ENCODE measurements around the gene EP400. TPM values are rescaled to one million over a fixed set of nuclear protein-coding genes. Genes with fewer than 3 reads are reported as not detected.

EP400 gene
- total RNA-seq, 1 experiment from 2014 or later: 60.5 TPM

- intact Hi-C loops (cut with micrococcal nuclease; ENCODE audit: unreplicated experiment): no loop called here
- H3K9me3 ChIP-seq: no peaks in the 10 kb centered on the region
- no peaks in the 10 kb centered on the region for H3K4me1 ChIP-seq
- POLR2A ChIA-PET: no interaction called here
- no peak overlapping the region for H3K4me3 ChIP-seq (ENCODE audit: low read depth, low read length)
- H3K27me3 ChIP-seq (replicated peaks; ENCODE audit: control insufficient read depth, insufficient read depth, low read length): no peaks in the 10 kb centered on the region
- no peak for DNase-seq
- H3K36me3 Mint-ChIP-seq (ENCODE audit: insufficient read depth, unreplicated experiment): peaks cover 12% of the 10 kb centered on the region
- TSS peak; percentile 69 for BruUV-seq (replicated peaks)
- CTCF ChIA-PET: interaction anchor here (1.1 kb wide), 1 partner anchor 86 kb away, joined by 3 read pairs; no protein-coding TSS in a partner anchor
- no peak overlapping the region for H3K27ac Mint-ChIP-seq (ENCODE audit: unreplicated experiment)
- TF ChIP-seq, protein P1, sequence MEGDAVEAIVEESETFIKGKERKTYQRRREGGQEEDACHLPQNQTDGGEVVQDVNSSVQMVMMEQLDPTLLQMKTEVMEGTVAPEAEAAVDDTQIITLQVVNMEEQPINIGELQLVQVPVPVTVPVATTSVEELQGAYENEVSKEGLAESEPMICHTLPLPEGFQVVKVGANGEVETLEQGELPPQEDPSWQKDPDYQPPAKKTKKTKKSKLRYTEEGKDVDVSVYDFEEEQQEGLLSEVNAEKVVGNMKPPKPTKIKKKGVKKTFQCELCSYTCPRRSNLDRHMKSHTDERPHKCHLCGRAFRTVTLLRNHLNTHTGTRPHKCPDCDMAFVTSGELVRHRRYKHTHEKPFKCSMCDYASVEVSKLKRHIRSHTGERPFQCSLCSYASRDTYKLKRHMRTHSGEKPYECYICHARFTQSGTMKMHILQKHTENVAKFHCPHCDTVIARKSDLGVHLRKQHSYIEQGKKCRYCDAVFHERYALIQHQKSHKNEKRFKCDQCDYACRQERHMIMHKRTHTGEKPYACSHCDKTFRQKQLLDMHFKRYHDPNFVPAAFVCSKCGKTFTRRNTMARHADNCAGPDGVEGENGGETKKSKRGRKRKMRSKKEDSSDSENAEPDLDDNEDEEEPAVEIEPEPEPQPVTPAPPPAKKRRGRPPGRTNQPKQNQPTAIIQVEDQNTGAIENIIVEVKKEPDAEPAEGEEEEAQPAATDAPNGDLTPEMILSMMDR (IDR thresholded peaks at IDR 0.05; ENCODE audit: insufficient read depth in 1 of 2, low read depth in 1 of 2, low read length in 1 of 2, severe bottlenecking in 1 of 2, unreplicated experiment in 1 of 2): no peak
- no peaks in the 10 kb centered on the region for H3K27me3 Mint-ChIP-seq (ENCODE audit: insufficient read depth, unreplicated experiment)
- H3K36me3 ChIP-seq (ENCODE audit: control insufficient read depth, insufficient read depth, low read length): no peaks in the 10 kb centered on the region; the same call in 1 of the 2 replicates
- no peaks in the 10 kb centered on the region for H3K9me3 Mint-ChIP-seq (ENCODE audit: unreplicated experiment)
- H3K4me1 Mint-ChIP-seq (ENCODE audit: low read depth, unreplicated experiment): no peaks in the 10 kb centered on the region
- no peak overlapping the region for H3K4me3 Mint-ChIP-seq (ENCODE audit: unreplicated experiment)
These were observed 27.6 kb upstream of the EP400 start for GRCh38 chr12:131921866-131922769.

DNA sequence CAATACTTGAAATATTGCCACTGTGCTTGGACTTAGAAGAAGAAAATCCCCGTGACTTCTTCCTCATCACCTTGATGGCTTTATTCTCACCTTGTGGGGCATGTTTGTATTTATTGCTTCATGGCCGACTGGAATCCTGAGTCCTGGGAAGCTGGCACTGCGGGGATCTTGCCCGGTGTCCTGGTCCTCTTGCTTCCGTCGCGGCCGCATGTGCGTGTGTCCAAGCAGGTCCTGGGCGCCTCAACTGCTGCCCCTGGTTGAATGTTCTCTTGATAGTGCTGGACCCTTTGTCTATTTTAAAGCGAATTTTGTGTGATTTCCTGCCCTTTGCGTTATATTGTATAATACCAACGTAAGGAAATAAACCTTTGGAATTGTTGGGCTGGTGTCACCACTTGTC lies 27.0 kb upstream of the EP400 start:
- Histone ChIP-seq H3K4me1 (no peaks in the 10 kb centered on the region; the same call in 1 of the 2 replicates), H3K27me3 (replicated peaks; ENCODE audit: control insufficient read depth, insufficient read depth, low read length) (no peaks in the 10 kb centered on the region), H3K9me3 (no peaks in the 10 kb centered on the region), H3K36me3 (ENCODE audit: control insufficient read depth, insufficient read depth, low read length) (no peaks in the 10 kb centered on the region; the same call in 1 of the 2 replicates), H3K4me3 (ENCODE audit: low read depth, low read length) (no peak overlapping the region)
- CTCF ChIA-PET: interaction anchor here (1.1 kb wide), 1 partner anchor 87 kb away, joined by 3 read pairs; no protein-coding TSS in a partner anchor
- no peaks in the 10 kb centered on the region for H3K9me3 Mint-ChIP-seq (ENCODE audit: unreplicated experiment)
- H3K36me3 Mint-ChIP-seq (ENCODE audit: insufficient read depth, unreplicated experiment): peaks cover 13% of the 10 kb centered on the region
- H3K27ac Mint-ChIP-seq (ENCODE audit: unreplicated experiment): no peak overlapping the region
- no TSS peak for BruUV-seq (replicated peaks)
- no peak for DNase-seq
- TF ChIP-seq, protein P1 (IDR thresholded peaks at IDR 0.05; ENCODE audit: insufficient read depth in 1 of 2, low read depth in 1 of 2, low read length in 1 of 2, severe bottlenecking in 1 of 2, unreplicated experiment in 1 of 2): no peak
- peaks cover 1% of the 10 kb centered on the region for H3K4me1 Mint-ChIP-seq (ENCODE audit: low read depth, unreplicated experiment)
- intact Hi-C loops (cut with micrococcal nuclease; ENCODE audit: unreplicated experiment): no loop called here
- no peak overlapping the region for H3K4me3 Mint-ChIP-seq (ENCODE audit: unreplicated experiment)
- H3K27me3 Mint-ChIP-seq (ENCODE audit: insufficient read depth, unreplicated experiment): no peaks in the 10 kb centered on the region
- POLR2A ChIA-PET: no interaction called here

- H3K36me3 Mint-ChIP-seq (ENCODE audit: insufficient read depth, unreplicated experiment): peaks cover 18% of the 10 kb centered on the region
- H3K27ac Mint-ChIP-seq (ENCODE audit: unreplicated experiment): no peak overlapping the region
- peaks cover 4% of the 10 kb centered on the region for H3K4me1 Mint-ChIP-seq (ENCODE audit: low read depth, unreplicated experiment)
- H3K9me3 Mint-ChIP-seq (ENCODE audit: unreplicated experiment): no peaks in the 10 kb centered on the region
- H3K36me3 ChIP-seq (ENCODE audit: control insufficient read depth, insufficient read depth, low read length): no peaks in the 10 kb centered on the region; the same call in 1 of the 2 replicates
- intact Hi-C loops (cut with micrococcal nuclease; ENCODE audit: unreplicated experiment): no loop called here
- H3K9me3 ChIP-seq: no peaks in the 10 kb centered on the region
- no peaks in the 10 kb centered on the region; the same call in 1 of the 2 replicates for H3K4me1 ChIP-seq
- no peaks in the 10 kb centered on the region for H3K27me3 Mint-ChIP-seq (ENCODE audit: insufficient read depth, unreplicated experiment)
- no peaks in the 10 kb centered on the region for H3K27me3 ChIP-seq (replicated peaks; ENCODE audit: control insufficient read depth, insufficient read depth, low read length)
- ChIA-PET POLR2A (no interaction called here), CTCF (interaction anchor here (1.1 kb wide), 1 partner anchor 88 kb away, joined by 3 read pairs; no protein-coding TSS in a partner anchor)
- TF ChIP-seq, protein P1 (IDR thresholded peaks at IDR 0.05; ENCODE audit: insufficient read depth in 1 of 2, low read depth in 1 of 2, low read length in 1 of 2, severe bottlenecking in 1 of 2, unreplicated experiment in 1 of 2): no peak
- DNase-seq: no peak
- BruUV-seq (replicated peaks): no TSS peak
- no peak overlapping the region for H3K4me3 ChIP-seq (ENCODE audit: low read depth, low read length)
- no peak overlapping the region for H3K4me3 Mint-ChIP-seq (ENCODE audit: unreplicated experiment)
These were observed 26.5 kb upstream of the EP400 start for GRCh38 chr12:131923260-131923659.

Data from Caco-2 (cell line).